ENCODE data around the gene PDGFB.

DNA sequence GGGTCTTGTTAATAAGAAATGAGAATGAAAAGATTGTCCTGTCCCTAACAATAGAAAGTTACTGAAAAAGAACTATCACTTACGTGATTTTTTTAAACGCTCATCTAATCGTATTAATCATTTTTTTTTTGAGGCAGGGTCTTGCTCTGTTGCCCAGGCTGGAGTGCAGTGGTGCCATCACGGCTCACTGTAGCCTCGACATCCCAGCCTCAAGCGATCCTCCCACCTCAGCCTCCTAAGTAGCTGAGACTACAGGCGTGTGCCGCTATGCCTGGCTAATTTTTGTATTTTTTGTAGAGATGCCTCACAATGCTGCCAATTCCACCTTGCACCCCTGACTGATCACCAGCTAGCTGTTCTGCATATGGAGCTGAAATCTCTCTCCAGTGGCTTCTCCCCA, 15.7 kb downstream of the PDGFB start:
- TF ChIP-seq, protein P1, sequence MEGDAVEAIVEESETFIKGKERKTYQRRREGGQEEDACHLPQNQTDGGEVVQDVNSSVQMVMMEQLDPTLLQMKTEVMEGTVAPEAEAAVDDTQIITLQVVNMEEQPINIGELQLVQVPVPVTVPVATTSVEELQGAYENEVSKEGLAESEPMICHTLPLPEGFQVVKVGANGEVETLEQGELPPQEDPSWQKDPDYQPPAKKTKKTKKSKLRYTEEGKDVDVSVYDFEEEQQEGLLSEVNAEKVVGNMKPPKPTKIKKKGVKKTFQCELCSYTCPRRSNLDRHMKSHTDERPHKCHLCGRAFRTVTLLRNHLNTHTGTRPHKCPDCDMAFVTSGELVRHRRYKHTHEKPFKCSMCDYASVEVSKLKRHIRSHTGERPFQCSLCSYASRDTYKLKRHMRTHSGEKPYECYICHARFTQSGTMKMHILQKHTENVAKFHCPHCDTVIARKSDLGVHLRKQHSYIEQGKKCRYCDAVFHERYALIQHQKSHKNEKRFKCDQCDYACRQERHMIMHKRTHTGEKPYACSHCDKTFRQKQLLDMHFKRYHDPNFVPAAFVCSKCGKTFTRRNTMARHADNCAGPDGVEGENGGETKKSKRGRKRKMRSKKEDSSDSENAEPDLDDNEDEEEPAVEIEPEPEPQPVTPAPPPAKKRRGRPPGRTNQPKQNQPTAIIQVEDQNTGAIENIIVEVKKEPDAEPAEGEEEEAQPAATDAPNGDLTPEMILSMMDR (conservative IDR thresholded peaks at IDR 0.05; ENCODE audit: low read depth in 2 of 2), result no peak
- TF ChIP-seq EZH2 (IDR thresholded peaks at IDR 0.05; ENCODE audit: low read depth, unreplicated experiment), result no peak
- no peak for TF ChIP-seq EZH2phosphoT487 (IDR thresholded peaks at IDR 0.05; ENCODE audit: unreplicated experiment)
- TF ChIP-seq POLR2AphosphoS5 (IDR thresholded peaks at IDR 0.05; ENCODE audit: low read depth), result no peak
- TF ChIP-seq, protein P2, sequence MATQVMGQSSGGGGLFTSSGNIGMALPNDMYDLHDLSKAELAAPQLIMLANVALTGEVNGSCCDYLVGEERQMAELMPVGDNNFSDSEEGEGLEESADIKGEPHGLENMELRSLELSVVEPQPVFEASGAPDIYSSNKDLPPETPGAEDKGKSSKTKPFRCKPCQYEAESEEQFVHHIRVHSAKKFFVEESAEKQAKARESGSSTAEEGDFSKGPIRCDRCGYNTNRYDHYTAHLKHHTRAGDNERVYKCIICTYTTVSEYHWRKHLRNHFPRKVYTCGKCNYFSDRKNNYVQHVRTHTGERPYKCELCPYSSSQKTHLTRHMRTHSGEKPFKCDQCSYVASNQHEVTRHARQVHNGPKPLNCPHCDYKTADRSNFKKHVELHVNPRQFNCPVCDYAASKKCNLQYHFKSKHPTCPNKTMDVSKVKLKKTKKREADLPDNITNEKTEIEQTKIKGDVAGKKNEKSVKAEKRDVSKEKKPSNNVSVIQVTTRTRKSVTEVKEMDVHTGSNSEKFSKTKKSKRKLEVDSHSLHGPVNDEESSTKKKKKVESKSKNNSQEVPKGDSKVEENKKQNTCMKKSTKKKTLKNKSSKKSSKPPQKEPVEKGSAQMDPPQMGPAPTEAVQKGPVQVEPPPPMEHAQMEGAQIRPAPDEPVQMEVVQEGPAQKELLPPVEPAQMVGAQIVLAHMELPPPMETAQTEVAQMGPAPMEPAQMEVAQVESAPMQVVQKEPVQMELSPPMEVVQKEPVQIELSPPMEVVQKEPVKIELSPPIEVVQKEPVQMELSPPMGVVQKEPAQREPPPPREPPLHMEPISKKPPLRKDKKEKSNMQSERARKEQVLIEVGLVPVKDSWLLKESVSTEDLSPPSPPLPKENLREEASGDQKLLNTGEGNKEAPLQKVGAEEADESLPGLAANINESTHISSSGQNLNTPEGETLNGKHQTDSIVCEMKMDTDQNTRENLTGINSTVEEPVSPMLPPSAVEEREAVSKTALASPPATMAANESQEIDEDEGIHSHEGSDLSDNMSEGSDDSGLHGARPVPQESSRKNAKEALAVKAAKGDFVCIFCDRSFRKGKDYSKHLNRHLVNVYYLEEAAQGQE (IDR thresholded peaks at IDR 0.05; ENCODE audit: unreplicated experiment), result no peak
- TF ChIP-seq ZNF114 (CRISPR knock-in tag; IDR thresholded peaks at IDR 0.05), result no peak
- no peak for TF ChIP-seq ZNF331 (CRISPR knock-in tag; IDR thresholded peaks at IDR 0.05; ENCODE audit: low read depth)
- TF ChIP-seq CREB1 (CRISPR knock-in tag; IDR thresholded peaks at IDR 0.05; ENCODE audit: low read depth), result no peak
- no peak for TF ChIP-seq JUNB (IDR thresholded peaks at IDR 0.05; ENCODE audit: unreplicated experiment)
- no peak for TF ChIP-seq STAT1 (IDR thresholded peaks at IDR 0.05; ENCODE audit: unreplicated experiment)
- no peak for TF ChIP-seq NANOG (IDR thresholded peaks at IDR 0.05; ENCODE audit: borderline replicate concordance)

Measured in GM23338 (cell line).